ENCODE results near the gene CALN1.

The CALN1 gene

DNA sequence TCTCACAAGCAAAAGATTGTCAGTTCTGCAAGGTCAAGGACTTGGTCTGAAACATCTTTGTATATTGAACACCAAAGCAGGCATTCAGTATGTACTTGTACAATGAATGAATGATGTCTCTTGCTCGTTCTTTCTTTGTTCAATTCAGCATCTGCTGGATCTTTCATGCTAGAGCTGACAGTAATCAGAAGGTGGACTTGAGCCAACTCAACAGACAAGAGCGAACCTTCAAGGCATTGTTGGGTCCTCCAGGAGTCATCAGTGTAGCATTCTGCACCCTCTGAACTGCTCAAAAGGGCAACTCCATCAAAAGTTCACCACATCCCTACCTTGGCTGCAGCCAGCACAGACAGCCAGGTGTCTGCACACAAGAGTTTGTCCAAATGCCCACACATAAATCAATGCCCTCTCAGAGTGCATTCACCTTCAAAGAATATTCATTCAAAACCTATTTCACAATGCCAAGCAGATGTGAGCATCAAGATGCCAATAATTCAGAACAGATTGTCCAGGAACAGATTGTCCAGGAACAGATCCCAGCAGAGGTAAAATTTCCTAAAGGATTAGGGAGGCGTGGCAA is 386.7 kb downstream of the CALN1 start:
- no peak overlapping the region for H4K91ac ChIP-seq (ENCODE audit: low read depth, low read length, poor library complexity)
- H2BK5ac ChIP-seq (ENCODE audit: low read length) = no peak overlapping the region
- no peak overlapping the region for H3K9ac ChIP-seq (ENCODE audit: low read depth, low read length, poor library complexity)
- H3K9me3 ChIP-seq (replicated peaks in 1 of 2; ENCODE audit: control insufficient read depth in 2 of 2, insufficient read depth in 1 of 2, low read depth in 1 of 2, low read length in 2 of 2) = no peaks in the 10 kb centered on the region
- H3K23ac ChIP-seq (ENCODE audit: low read depth, low read length, poor library complexity) = no peak overlapping the region
- no CpG with 5 or more reads among the region's 3 CpGs for WGBS, 2 donors (ENCODE audit: extremely low coverage in 2 of 2, insufficient read length in 2 of 2, insufficient replicate concordance in 1 of 2)
- no peaks in the 10 kb centered on the region for H3K36me3 ChIP-seq (replicated peaks in 1 of 2; ENCODE audit: control insufficient read depth in 2 of 2, insufficient read depth in 2 of 2, low read length in 2 of 2)
- no peaks in the 10 kb centered on the region for H3K4me1 ChIP-seq (ENCODE audit: control insufficient read depth in 2 of 2, insufficient read depth in 1 of 2, low read depth in 1 of 2, low read length in 2 of 2)
- DNase-seq (ENCODE audit: low spot score) = no peak
- H2AFZ ChIP-seq (ENCODE audit: low read length) = no peak overlapping the region
- H3K27me3 ChIP-seq (ENCODE audit: control insufficient read depth in 3 of 3, insufficient read depth in 3 of 3, low read depth in 1 of 3, low read length in 3 of 3) = no peaks in the 10 kb centered on the region
- no peak overlapping the region for H2AK5ac ChIP-seq (ENCODE audit: low read depth, low read length)
- no peak overlapping the region for H3K27ac ChIP-seq (replicated peaks; ENCODE audit: low read length)
- H3K4me3 ChIP-seq (ENCODE audit: low read length in 2 of 2) = no peak overlapping the region
- no peak overlapping the region for H2BK15ac ChIP-seq (ENCODE audit: low read length)
- no peak overlapping the region for H2BK120ac ChIP-seq (ENCODE audit: low read depth, low read length)
- no peak overlapping the region for H4K8ac ChIP-seq (ENCODE audit: low read depth, low read length)
- H3K14ac ChIP-seq (ENCODE audit: low read length) = no peak overlapping the region
- no peak overlapping the region for H3K18ac ChIP-seq (ENCODE audit: low read length)
- H3K79me1 ChIP-seq (ENCODE audit: low read depth, low read length) = no peaks in the 10 kb centered on the region
- H3K4me2 ChIP-seq (ENCODE audit: insufficient read depth, low read length, poor library complexity, severe bottlenecking) = no peak overlapping the region
- no peak overlapping the region for H3K4ac ChIP-seq (ENCODE audit: low read length)
- no peak overlapping the region for H2BK12ac ChIP-seq (ENCODE audit: low read length)

DNA sequence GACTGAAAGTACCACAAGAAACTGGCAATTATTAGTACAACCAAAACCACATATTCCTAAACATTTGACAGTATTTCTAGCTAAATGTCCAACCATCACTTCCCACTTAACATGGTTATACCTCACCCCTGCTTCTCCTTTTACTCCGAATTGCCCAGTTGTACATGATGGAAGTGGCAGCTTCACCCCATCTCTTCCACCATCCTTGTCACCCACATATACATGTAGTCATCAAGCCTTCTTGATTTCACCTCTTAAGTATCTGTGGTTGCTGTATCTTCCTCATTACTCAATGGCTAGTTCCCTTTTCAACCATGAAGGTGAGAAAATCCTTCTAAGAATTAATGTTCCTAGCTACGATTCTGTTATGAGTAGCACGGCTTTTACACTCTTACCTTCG is 388.2 kb downstream of the CALN1 start:
- no peaks in the 10 kb centered on the region for H3K36me3 ChIP-seq (replicated peaks in 1 of 2; ENCODE audit: control insufficient read depth in 2 of 2, insufficient read depth in 2 of 2, low read length in 2 of 2)
- no peak overlapping the region for H2AFZ ChIP-seq (ENCODE audit: low read length)
- H2AK5ac ChIP-seq (ENCODE audit: low read depth, low read length) = no peak overlapping the region
- no peak overlapping the region for H3K4ac ChIP-seq (ENCODE audit: low read length)
- H4K91ac ChIP-seq (ENCODE audit: low read depth, low read length, poor library complexity) = no peak overlapping the region
- H3K27ac ChIP-seq (replicated peaks; ENCODE audit: low read length) = no peak overlapping the region
- no peak overlapping the region for H3K4me3 ChIP-seq (ENCODE audit: low read length in 2 of 2)
- no peak for DNase-seq (ENCODE audit: low spot score)
- no peak overlapping the region for H2BK120ac ChIP-seq (ENCODE audit: low read depth, low read length)
- no peak overlapping the region for H4K8ac ChIP-seq (ENCODE audit: low read depth, low read length)
- H3K23ac ChIP-seq (ENCODE audit: low read depth, low read length, poor library complexity) = no peak overlapping the region
- no peak overlapping the region for H3K9ac ChIP-seq (ENCODE audit: low read depth, low read length, poor library complexity)
- no peaks in the 10 kb centered on the region for H3K9me3 ChIP-seq (replicated peaks in 1 of 2; ENCODE audit: control insufficient read depth in 2 of 2, insufficient read depth in 1 of 2, low read depth in 1 of 2, low read length in 2 of 2)
- no peak overlapping the region for H3K14ac ChIP-seq (ENCODE audit: low read length)
- H3K4me1 ChIP-seq (ENCODE audit: control insufficient read depth in 2 of 2, insufficient read depth in 1 of 2, low read depth in 1 of 2, low read length in 2 of 2) = no peaks in the 10 kb centered on the region
- no CpG with 5 or more reads among the region's 4 CpGs for WGBS, 2 donors (ENCODE audit: extremely low coverage in 2 of 2, insufficient read length in 2 of 2, insufficient replicate concordance in 1 of 2)
- H3K27me3 ChIP-seq (ENCODE audit: control insufficient read depth in 3 of 3, insufficient read depth in 3 of 3, low read depth in 1 of 3, low read length in 3 of 3) = no peaks in the 10 kb centered on the region
- H2BK5ac ChIP-seq (ENCODE audit: low read length) = no peak overlapping the region
- H3K4me2 ChIP-seq (ENCODE audit: insufficient read depth, low read length, poor library complexity, severe bottlenecking) = no peak overlapping the region
- no peaks in the 10 kb centered on the region for H3K79me1 ChIP-seq (ENCODE audit: low read depth, low read length)
- no peak overlapping the region for H2BK15ac ChIP-seq (ENCODE audit: low read length)
- no peak overlapping the region for H2BK12ac ChIP-seq (ENCODE audit: low read length)
- H3K18ac ChIP-seq (ENCODE audit: low read length) = no peak overlapping the region

DNA sequence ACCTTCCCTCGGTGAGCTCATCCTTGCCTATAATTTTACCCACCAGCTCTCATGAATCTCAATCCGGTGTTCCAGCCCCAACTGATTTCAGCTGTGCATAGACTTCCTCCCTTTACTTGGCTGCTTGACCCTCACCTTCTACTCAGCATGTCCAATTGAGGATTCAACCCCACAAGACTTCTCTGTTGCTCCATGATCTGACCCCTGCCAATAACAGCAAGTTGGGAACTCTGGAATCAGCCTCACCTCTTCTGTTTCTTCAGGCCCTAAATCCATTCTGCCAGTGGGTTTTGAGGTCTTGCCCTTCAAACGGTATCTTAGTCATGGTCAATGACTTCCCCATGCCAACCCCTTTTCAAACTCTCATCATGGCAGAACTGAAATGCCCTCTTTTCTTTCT is 390.4 kb downstream of the CALN1 start:
- H3K27me3 ChIP-seq (ENCODE audit: control insufficient read depth in 3 of 3, insufficient read depth in 3 of 3, low read depth in 1 of 3, low read length in 3 of 3) = no peaks in the 10 kb centered on the region
- H3K14ac ChIP-seq (ENCODE audit: low read length) = no peak overlapping the region
- H2BK15ac ChIP-seq (ENCODE audit: low read length) = no peak overlapping the region
- no peak overlapping the region for H3K9ac ChIP-seq (ENCODE audit: low read depth, low read length, poor library complexity)
- no peak overlapping the region for H2AK5ac ChIP-seq (ENCODE audit: low read depth, low read length)
- no peaks in the 10 kb centered on the region for H3K4me1 ChIP-seq (ENCODE audit: control insufficient read depth in 2 of 2, insufficient read depth in 1 of 2, low read depth in 1 of 2, low read length in 2 of 2)
- no peak overlapping the region for H3K4me2 ChIP-seq (ENCODE audit: insufficient read depth, low read length, poor library complexity, severe bottlenecking)
- WGBS, 2 donors (ENCODE audit: extremely low coverage in 2 of 2, insufficient read length in 2 of 2, insufficient replicate concordance in 1 of 2) = no CpG with 5 or more reads among the region's 3 CpGs
- H3K4me3 ChIP-seq (ENCODE audit: low read length in 2 of 2) = no peak overlapping the region
- no peak overlapping the region for H3K23ac ChIP-seq (ENCODE audit: low read depth, low read length, poor library complexity)
- DNase-seq (ENCODE audit: low spot score) = no peak
- no peak overlapping the region for H2AFZ ChIP-seq (ENCODE audit: low read length)
- no peaks in the 10 kb centered on the region for H3K79me1 ChIP-seq (ENCODE audit: low read depth, low read length)
- no peaks in the 10 kb centered on the region for H3K9me3 ChIP-seq (replicated peaks in 1 of 2; ENCODE audit: control insufficient read depth in 2 of 2, insufficient read depth in 1 of 2, low read depth in 1 of 2, low read length in 2 of 2)
- no peak overlapping the region for H3K27ac ChIP-seq (replicated peaks; ENCODE audit: low read length)
- no peak overlapping the region for H4K8ac ChIP-seq (ENCODE audit: low read depth, low read length)
- H3K18ac ChIP-seq (ENCODE audit: low read length) = no peak overlapping the region
- no peak overlapping the region for H4K91ac ChIP-seq (ENCODE audit: low read depth, low read length, poor library complexity)
- H3K36me3 ChIP-seq (replicated peaks in 1 of 2; ENCODE audit: control insufficient read depth in 2 of 2, insufficient read depth in 2 of 2, low read length in 2 of 2) = no peaks in the 10 kb centered on the region
- H2BK12ac ChIP-seq (ENCODE audit: low read length) = no peak overlapping the region
- H2BK120ac ChIP-seq (ENCODE audit: low read depth, low read length) = no peak overlapping the region
- no peak overlapping the region for H2BK5ac ChIP-seq (ENCODE audit: low read length)
- H3K4ac ChIP-seq (ENCODE audit: low read length) = no peak overlapping the region

DNA sequence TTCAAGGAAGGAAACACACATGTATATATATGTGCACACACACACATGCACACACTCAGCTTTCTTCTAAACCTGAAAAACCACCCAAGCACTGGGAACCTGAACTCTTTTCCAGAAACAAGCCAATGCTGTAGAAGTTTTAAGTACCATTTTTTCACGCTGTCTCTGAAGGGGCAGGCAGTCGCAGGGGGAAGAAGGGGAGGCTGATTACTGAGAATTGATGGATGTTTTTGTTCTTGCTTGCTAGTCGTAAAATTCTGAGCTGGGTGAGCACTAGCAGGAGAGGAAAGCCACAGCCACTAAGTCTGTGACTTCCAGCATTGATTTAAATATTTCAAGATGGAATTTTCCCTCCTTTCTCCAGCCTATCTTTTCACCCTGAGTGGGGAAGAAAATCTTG is 391.8 kb downstream of the CALN1 start:
- no peak overlapping the region for H3K4me3 ChIP-seq (ENCODE audit: low read length in 2 of 2)
- H3K4me1 ChIP-seq (ENCODE audit: control insufficient read depth in 2 of 2, insufficient read depth in 1 of 2, low read depth in 1 of 2, low read length in 2 of 2) = no peaks in the 10 kb centered on the region
- H3K9ac ChIP-seq (ENCODE audit: low read depth, low read length, poor library complexity) = no peak overlapping the region
- H4K91ac ChIP-seq (ENCODE audit: low read depth, low read length, poor library complexity) = no peak overlapping the region
- H2AK5ac ChIP-seq (ENCODE audit: low read depth, low read length) = no peak overlapping the region
- no peak overlapping the region for H3K14ac ChIP-seq (ENCODE audit: low read length)
- no peak overlapping the region for H3K27ac ChIP-seq (replicated peaks; ENCODE audit: low read length)
- H2AFZ ChIP-seq (ENCODE audit: low read length) = no peak overlapping the region
- H2BK12ac ChIP-seq (ENCODE audit: low read length) = no peak overlapping the region
- no peak overlapping the region for H3K4me2 ChIP-seq (ENCODE audit: insufficient read depth, low read length, poor library complexity, severe bottlenecking)
- no peak overlapping the region for H2BK15ac ChIP-seq (ENCODE audit: low read length)
- DNase-seq (ENCODE audit: low spot score) = no peak
- H3K27me3 ChIP-seq (ENCODE audit: control insufficient read depth in 3 of 3, insufficient read depth in 3 of 3, low read depth in 1 of 3, low read length in 3 of 3) = no peaks in the 10 kb centered on the region
- H3K18ac ChIP-seq (ENCODE audit: low read length) = no peak overlapping the region
- H2BK120ac ChIP-seq (ENCODE audit: low read depth, low read length) = no peak overlapping the region
- no CpG with 5 or more reads among the region's 3 CpGs for WGBS, 2 donors (ENCODE audit: extremely low coverage in 2 of 2, insufficient read length in 2 of 2, insufficient replicate concordance in 1 of 2)
- H3K9me3 ChIP-seq (replicated peaks in 1 of 2; ENCODE audit: control insufficient read depth in 2 of 2, insufficient read depth in 1 of 2, low read depth in 1 of 2, low read length in 2 of 2) = no peaks in the 10 kb centered on the region
- no peak overlapping the region for H4K8ac ChIP-seq (ENCODE audit: low read depth, low read length)
- no peak overlapping the region for H2BK5ac ChIP-seq (ENCODE audit: low read length)
- H3K23ac ChIP-seq (ENCODE audit: low read depth, low read length, poor library complexity) = no peak overlapping the region
- H3K79me1 ChIP-seq (ENCODE audit: low read depth, low read length) = no peaks in the 10 kb centered on the region
- no peaks in the 10 kb centered on the region for H3K36me3 ChIP-seq (replicated peaks in 1 of 2; ENCODE audit: control insufficient read depth in 2 of 2, insufficient read depth in 2 of 2, low read length in 2 of 2)
- H3K4ac ChIP-seq (ENCODE audit: low read length) = no peak overlapping the region
